HG03565 (cell line): ENCODE results near the gene FAM107B.
A peak's percentile ranks its signal among the peaks of the same experiment; 100 is the strongest.
"Not testable (repeated sequence)": the region's sequence is repeated elsewhere in the genome, so short reads cannot be mapped to it uniquely, and the experiment has no call there.

Experiments
- ATAC-seq: cut with Tn5 transposase; IDR thresholded peaks from one replicate; pipeline ENCODE4 v1.9.1; 2021; ENCODE audit warnings: mild to moderate bottlenecking, moderate library complexity; ENCODE audit not compliant: unreplicated experiment

The FAM107B gene

DNA sequence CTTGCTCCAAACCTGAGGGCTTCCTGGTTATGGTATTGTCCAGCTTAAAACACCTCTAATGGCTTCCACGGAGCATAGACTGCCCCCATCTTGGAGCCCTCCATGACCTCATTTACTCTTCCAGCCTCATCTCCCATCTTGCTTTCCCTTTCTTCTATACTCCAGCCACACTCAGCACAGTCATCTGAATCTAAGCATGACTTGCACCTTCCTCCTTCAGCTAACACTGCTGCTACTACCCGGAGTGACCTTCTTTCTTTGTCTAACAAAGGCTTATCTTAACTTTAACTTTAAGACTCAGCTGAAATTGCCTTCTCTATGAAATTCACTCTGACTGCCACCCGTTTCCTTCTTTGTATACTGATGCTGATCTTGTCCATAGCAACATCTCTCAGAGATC lies 135.1 kb downstream of the FAM107B start:
- no peak for ATAC-seq

DNA sequence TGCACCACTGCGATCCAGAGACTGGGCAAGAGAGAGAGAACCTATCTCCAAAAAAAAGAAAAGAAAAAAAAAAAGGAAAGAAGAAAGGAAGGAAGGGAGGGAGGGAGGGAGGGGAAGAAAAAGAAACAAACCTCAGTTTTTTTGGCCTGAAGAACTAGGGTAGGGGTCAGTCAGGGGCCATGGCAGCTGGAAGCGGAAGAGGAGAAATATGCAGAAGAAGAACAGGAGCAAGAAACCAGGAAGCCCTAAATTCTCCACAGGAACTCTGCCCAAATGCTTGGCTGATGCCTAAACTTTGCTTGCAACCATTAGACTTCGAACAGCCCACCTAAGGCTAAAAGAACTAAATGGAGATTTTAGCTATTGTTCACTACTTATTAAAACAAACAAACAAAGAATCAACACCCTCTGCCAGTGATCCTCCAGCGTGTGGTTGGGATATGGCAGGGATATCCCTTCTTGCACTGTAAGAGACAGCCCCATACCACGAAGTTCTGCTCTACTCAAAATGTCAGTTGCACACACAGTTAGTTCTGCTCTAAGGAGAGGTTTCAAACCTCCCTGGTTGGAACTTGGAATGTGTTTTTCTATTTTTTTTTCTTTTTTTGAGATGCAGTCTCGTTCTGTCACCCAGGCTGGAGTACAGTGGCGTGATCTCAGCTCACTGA lies 139.5 kb downstream of the FAM107B start:
- no peak for ATAC-seq

DNA sequence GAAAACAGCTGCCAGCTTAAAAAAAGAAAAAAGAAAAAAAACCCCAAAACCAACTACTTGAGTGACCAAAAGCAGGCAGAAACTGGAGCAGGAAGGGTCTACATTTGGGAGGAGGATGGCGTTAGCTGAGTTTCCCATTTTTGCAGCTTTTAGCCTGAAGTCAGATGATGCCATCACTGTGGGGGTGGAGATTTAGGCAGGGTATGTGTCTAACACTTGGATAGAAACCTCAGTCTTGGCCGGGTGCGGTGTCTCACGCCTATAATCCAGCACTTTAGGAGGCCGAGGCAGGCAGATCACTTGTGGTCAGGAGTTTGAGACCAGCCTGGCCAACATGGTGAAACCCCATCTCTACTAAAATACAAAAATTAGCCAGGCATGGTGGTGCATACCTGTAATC lies 140.1 kb downstream of the FAM107B start:
- not testable (repeated sequence) for ATAC-seq

DNA sequence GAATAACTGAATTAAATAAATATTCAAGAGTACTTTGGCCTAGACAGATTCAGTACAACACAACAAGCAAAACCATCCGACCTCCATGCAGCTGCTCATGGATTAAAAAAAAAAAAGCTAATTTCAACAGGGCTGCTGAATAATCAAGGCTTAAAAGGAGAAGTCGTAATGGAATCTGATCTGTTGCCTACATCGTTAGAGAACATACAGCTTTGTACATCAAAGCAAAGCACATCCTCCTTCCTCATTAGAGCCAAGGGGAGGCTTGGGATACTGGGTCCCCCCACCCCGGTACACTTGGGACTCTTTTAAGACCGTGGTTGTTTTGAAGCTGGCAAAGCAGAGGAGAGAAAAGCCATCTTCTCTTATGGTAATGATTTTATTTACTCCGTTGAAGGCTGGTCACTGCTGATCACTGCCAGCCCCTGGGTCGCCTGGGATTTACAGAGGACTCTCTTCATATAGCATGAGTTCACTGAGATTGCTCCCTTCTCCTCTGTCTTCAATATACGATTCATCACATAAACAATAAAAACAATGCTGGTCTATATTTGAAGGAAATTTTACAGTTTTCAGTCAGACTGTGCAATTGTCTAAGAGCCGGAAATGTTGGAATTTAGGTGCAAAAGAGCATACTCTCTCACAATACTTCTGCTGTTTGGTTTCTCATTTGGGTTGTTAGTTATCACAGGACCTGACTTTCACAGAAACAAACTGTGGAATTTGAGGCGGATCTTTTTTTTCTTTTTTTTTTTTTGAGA lies 148.8 kb downstream of the FAM107B start:
- ATAC-seq: no peak

GRCh38 chr10:14625192-14625631 lies 149.5 kb downstream of the FAM107B start:
- no peak for ATAC-seq

DNA sequence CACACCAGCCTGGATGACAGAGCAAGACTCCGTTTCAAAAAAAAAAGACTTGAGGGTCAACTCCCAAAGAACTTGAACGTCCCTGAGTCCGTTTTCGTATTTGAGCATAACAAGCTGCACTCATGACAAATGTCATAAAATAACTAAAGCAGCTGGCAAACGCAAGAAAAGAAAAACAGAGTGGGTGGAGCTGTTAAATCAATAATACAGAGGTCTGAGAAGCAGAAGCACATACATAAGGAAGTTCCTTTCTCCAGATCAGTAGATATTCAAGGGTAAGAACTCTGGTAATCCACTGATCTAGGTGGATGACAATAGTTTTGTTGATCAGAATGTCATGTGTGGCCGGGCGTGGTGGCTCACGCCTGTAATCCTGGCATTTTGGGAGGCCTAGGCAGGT lies 150.1 kb downstream of the FAM107B start:
- ATAC-seq: no peak

- ATAC-seq: no peak
Observed at GRCh38 chr10:14623931-14624330, 150.8 kb downstream of the FAM107B start.

DNA sequence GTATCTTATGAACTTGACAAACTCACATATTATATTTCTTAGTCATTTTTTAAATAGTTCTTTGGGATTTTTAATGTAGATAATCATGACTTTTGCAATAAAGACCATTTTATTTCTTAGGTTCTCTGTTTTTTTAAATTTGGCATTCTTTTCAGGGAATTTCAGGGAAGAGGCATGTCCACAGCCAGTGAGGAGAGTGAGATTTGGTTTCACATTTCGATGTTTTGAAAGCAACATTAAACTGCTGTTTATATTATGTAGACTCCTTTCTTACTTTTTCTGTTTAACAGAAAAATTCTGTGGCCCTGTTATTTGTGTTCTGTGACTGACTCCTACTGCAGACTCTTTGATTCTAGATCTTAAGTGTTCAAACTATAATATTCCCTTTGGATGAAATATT lies 153.7 kb downstream of the FAM107B start:
- ATAC-seq: no peak

DNA sequence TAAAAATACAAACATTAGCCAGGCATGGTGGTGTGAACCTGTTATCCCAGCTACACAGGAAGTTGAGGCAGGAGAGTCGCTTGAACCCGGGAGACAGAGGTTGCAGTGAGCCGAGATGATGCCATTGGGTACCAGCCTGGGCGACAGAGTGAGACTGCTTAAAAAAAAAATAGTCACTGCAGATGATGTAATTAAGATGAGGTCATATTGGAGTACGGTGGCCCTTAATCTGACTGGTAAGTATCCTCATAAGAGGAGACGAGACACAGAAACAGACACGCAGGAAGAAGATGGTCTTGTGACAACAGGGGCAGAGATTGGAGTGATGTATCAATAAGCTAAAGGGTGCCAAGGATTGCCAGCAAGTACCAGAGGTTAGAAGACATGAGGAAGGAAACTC lies 156.0 kb downstream of the FAM107B start:
- ATAC-seq: no peak

DNA sequence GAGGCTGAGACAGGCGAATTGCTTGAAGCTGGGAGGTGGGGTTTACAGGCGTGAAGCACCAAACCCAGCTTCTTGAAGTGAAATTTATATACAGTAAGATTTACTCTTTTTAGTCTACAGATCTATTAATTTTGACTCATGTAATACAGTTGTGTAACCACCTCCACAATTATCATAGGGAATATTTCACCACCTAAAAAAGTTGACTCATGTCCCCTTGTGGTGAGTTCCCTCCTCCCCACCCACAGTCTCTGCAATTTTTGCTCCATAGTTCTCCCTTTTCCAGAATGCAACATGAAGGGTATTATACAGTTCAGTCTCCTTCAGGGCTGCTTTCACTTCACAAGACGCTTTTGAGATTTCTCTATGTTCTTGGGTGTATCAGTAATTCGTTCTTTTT lies 156.8 kb downstream of the FAM107B start:
- no peak for ATAC-seq

DNA sequence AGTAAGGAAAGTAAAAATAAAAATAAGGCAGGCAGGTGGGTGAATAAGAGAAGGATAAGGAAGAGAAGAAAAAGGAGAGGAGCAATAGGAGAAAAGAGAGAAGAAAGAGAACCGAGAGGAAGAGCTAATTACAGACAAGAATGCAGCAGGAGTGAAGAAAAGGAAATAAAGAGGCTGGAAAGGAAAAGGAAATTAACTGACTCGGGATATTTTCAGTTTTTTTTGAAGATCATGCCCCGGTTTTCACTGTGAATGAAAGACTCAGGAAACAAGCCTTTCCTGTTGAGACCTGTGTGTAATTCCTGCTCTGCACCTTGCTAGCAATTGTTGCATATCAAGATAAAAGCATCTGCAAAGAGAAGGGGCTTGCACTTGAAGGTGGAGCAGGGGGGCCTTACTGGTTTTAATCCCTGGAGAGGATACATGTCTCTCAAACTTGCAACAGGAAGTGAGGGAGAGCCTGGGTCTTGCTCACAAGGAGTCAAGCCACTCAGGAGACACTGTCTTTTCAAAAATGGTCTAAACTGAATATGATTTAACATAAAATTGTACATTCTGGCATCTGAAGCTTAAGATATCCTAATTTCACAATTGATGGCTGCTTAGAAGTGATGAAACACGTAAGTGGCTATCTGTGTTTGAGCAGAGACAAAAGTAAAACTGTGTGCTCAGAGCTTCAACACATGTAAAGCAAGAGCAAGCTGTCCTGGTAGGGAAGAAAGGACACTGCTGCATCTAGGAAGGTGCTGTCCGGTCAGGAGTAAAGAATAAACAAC lies 157.6 kb downstream of the FAM107B start:
- no peak for ATAC-seq

DNA sequence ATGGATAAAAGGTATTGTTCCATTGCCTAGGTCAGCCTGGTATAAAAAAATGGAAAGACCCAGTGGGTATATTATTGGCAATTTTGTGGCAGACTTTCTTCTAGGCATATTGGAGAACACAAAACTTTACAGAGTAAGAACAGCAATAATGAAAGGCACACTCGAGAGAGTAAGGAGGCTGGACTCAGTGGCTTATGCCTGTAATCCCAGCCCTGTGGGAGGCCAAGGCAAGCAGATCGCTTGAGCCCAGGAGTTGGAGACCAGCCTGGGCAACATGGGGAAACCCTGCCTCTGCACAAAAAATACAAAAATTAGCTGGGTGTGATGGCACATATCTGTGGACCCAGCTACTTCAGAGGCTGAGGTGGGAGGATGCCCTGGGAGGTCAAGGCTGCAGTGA lies 158.2 kb downstream of the FAM107B start:
- no peak for ATAC-seq

- ATAC-seq: no peak
Observed at GRCh38 chr10:14613588-14613920, 161.1 kb downstream of the FAM107B start.

DNA sequence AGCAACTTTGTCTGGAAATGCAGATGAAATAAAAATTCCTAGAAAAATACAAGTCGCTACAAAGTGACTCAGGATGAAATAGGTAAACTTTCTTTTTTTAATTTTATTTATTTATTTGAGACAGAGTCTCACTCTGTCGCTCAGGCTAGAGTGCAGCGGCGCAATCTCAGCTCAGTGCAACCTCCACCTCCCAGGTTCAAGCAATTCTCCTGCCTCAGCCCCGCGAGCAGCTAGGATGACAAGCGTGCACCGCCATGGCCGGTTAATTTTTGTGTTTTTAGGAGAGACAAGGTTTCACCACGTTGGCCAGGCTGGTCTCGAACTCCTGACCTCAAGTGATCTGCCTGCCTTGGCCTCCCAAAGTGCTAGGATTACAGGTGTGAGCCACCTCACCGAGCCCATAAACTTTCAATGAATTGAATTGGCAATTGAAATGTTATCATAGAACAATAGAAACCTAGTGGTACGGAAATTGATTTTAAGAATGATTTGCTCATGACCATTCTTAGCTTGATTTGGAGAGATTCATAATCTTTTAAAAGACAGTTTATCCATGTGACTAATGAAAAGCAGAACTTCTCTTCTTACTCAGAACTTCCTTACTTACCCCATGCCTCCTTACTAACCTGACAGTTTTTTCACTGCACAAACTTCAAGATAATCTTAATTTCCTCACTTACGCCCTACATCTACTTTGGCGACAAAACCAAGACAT lies 161.7 kb downstream of the FAM107B start:
- ATAC-seq: no peak

- ATAC-seq: no peak
Observed at GRCh38 chr10:14611968-14612693, 162.6 kb downstream of the FAM107B start.

- ATAC-seq: no peak
Observed at GRCh38 chr10:14609178-14609577, 165.5 kb downstream of the FAM107B start.

DNA sequence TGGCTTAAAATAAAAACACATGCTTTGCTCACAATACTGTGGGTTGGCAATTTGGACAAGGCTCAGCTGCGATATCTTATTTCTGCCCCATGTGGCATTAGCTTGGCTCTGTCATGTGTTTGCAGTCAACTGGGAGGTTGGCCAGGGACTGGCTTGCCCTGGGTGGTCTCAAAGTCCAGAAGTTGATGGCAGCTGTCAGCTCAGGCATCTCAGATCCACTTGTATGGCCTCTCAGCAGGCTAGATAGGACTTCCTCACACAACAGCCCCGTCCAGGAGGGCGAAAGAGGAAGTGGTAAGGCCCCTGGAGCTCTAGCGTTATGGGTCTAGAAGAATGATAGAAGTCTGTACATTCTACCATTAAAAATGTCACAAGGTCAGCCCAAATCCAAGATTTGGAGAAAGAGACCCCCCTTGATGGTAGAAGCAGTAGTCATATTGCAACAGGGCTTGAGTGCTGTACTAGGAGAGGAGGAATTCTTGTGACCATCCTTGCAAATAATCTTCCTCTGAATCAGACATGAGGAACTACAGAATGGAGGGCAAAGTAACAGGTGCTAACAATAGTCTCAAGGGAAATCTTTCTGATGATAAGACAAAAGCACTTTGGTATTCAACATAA lies 166.2 kb downstream of the FAM107B start:
- ATAC-seq: no peak

DNA sequence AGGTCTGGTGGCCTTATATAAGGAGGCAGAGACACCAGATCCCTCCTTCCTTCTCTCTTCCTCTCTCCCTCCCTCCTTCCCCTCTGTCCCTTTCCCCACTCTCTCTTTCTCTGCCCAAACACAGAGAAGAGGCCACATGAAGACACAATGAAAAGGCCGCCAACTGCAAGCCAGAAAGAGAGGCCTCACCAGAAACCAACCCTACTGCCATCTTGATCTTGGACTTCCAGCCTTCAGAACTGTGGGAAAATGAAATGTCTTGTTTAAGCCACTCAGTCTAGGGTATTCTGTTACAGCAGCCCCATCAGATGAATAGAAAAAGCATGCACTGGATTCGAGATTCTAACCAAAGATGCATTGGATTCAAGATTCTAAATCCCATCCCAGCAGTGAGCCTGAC lies 168.1 kb downstream of the FAM107B start:
- no peak for ATAC-seq

DNA sequence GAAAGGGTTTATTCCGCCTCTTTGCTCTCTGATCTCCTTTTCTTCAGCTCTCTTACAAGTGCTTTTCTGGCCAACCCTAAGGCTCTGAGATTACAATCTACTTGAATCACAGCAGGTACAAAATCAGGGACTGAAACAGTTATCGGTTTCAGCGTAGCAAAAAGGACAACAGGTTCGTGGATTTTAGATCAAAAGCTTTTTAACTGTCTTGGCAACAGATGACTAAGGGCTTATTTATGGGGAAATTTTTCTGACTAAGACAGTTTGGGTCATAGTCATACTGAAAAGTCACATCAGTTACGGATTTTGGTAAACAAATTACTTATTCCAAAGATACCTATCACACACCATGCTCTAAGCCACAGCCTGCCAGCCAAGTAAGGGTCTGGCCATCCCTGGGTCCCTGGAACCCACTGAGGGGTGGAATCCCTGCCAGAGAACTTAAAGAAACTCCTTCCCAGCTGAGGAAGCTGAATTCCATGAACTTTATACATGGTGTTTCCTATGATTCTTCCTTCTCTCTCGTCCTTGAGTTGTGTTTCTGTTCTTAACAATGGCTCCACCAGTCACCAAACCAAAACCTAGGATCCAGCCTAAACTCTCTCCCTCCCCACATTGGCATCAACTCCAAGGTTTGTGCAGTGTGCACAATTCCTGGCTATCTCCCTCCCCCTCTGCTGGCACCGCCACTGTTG lies 169.3 kb downstream of the FAM107B start:
- ATAC-seq: peak; percentile 42
